Epithelial cell of esophagus (primary cell): ENCODE measurements around the gene FSTL4.

Experiments
- DNase-seq: peaks from one replicate; pipeline ENCODE4 v3.0.0; 2010; ENCODE audit warnings: low read depth
- H3K4me3 ChIP-seq: 2 replicates; pipeline ENCODE4 v1.5.1; 2011; ENCODE audit warnings: mild to moderate bottlenecking, low read length, control low read depth
- CTCF ChIP-seq: IDR thresholded peaks from 2 replicates; pipeline ENCODE4 v1.5.1; 2011; ENCODE audit warnings: low read depth, mild to moderate bottlenecking, low read length, control low read depth, inconsistent platforms; ENCODE audit not compliant: insufficient read depth; ENCODE audit errors: missing control alignments

Gene FSTL4

GRCh38 chr5:133428072-133428660 is 184.2 kb downstream of the FSTL4 start:
- TF ChIP-seq CTCF: no peak
- no peak for DNase-seq

GRCh38 chr5:133427121-133427777 is 185.1 kb downstream of the FSTL4 start:
- peak; percentile 9 for DNase-seq
- no peak for TF ChIP-seq CTCF

More at GRCh38 chr5:133428072-133428660, 184.2 kb downstream of the FSTL4 start:
- H3K4me3 ChIP-seq: no peak overlapping the region

GRCh38 chr5:133426264-133426663 is 186.1 kb downstream of the FSTL4 start:
- TF ChIP-seq CTCF: no peak
- DNase-seq: no peak

More at GRCh38 chr5:133427121-133427777, 185.1 kb downstream of the FSTL4 start:
- H3K4me3 ChIP-seq: no peak overlapping the region

GRCh38 chr5:133425764-133426163 is 186.6 kb downstream of the FSTL4 start:
- no peak overlapping the region for H3K4me3 ChIP-seq
- TF ChIP-seq CTCF: no peak
- no peak for DNase-seq

More at GRCh38 chr5:133426264-133426663, 186.1 kb downstream of the FSTL4 start:
- no peak overlapping the region for H3K4me3 ChIP-seq

GRCh38 chr5:133425222-133425621 is 187.1 kb downstream of the FSTL4 start:
- TF ChIP-seq CTCF: no peak
- no peak overlapping the region for H3K4me3 ChIP-seq
- DNase-seq: no peak

GRCh38 chr5:133423618-133424282 is 188.6 kb downstream of the FSTL4 start:
- TF ChIP-seq CTCF: peak; percentile 87
- DNase-seq: peak; percentile 85
- no peak overlapping the region for H3K4me3 ChIP-seq
